IMR-90 (cell line): ENCODE results near the gene NT5C3A.
"Not testable (repeated sequence)": the region's sequence is repeated elsewhere in the genome, so short reads cannot be mapped to it uniquely, and the experiment has no call there.

ENCODE experiments used
- CTCF ChIP-seq: conservative IDR thresholded peaks from 2 replicates; pipeline ENCODE4 v1.5.1; 2012; ENCODE audit warnings: mild to moderate bottlenecking, low read depth, low read length, improper control_type of control experiment
- ELK1 ChIP-seq: fragments of 150-350 bp; IDR thresholded peaks from 2 replicates; pipeline ENCODE4 v1.6.1; 2016; ENCODE audit warnings: low read depth, mild to moderate bottlenecking, low read length, moderate library complexity, borderline replicate concordance
- MAZ ChIP-seq: IDR thresholded peaks from 2 replicates; pipeline ENCODE4 v1.6.1; 2012; ENCODE audit warnings: low read depth, mild to moderate bottlenecking, low read length, improper control_type of control experiment, moderate library complexity, borderline replicate concordance
- RAD21 ChIP-seq: IDR thresholded peaks from 2 replicates; pipeline ENCODE4 v1.6.1; 2012; ENCODE audit warnings: low read length, improper control_type of control experiment
- RFX5 ChIP-seq: IDR thresholded peaks from 2 replicates; pipeline ENCODE4 v1.8.0; 2012; ENCODE audit warnings: low read depth, mild to moderate bottlenecking, low read length, moderate library complexity
- SMC3 ChIP-seq: fragments of 150-350 bp; IDR thresholded peaks from 2 replicates; pipeline ENCODE4 v1.6.1; 2016; ENCODE audit warnings: low read depth, mild to moderate bottlenecking, antibody characterized with exemption, low read length, moderate library complexity

GRCh38 chr7:33094745-33095275, 32.2 kb upstream of the NT5C3A start:
- TF ChIP-seq RAD21, MAZ, RFX5, SMC3, CTCF, ELK1: not testable (repeated sequence)
